ENCODE results near the gene CEBPG.

The CEBPG gene

GRCh38 chr19:33396701-33397535 lies 23.4 kb downstream of the CEBPG start:
- no peak for DNase-seq

- DNase-seq: no peak
Observed at GRCh38 chr19:33397536-33398360, 24.2 kb downstream of the CEBPG start.

GRCh38 chr19:33398361-33399060 lies 25.0 kb downstream of the CEBPG start:
- DNase-seq: no peak

GRCh38 chr19:33399081-33399744 lies 25.7 kb downstream of the CEBPG start:
- DNase-seq: no peak

- no peak for DNase-seq
Observed at GRCh38 chr19:33399745-33400681, 26.5 kb downstream of the CEBPG start.

GRCh38 chr19:33400856-33401682 lies 27.6 kb downstream of the CEBPG start:
- no peak for DNase-seq

GRCh38 chr19:33401683-33402420 lies 28.3 kb downstream of the CEBPG start:
- no peak for DNase-seq

GRCh38 chr19:33402421-33403220 lies 29.1 kb downstream of the CEBPG start:
- DNase-seq: no peak

GRCh38 chr19:33403221-33403972 lies 29.9 kb downstream of the CEBPG start:
- DNase-seq: no peak

- no peak for DNase-seq
Observed at GRCh38 chr19:33403973-33404304, 30.4 kb downstream of the CEBPG start.

- DNase-seq: no peak
Observed at GRCh38 chr19:33404506-33405253, 31.2 kb downstream of the CEBPG start.

GRCh38 chr19:33405254-33405552 lies 31.7 kb downstream of the CEBPG start:
- DNase-seq: no peak

- no peak for DNase-seq
Observed at GRCh38 chr19:33405553-33406461, 32.3 kb downstream of the CEBPG start.

- no peak for DNase-seq
Observed at GRCh38 chr19:33406521-33407139, 33.1 kb downstream of the CEBPG start.

GRCh38 chr19:33407140-33407551 lies 33.6 kb downstream of the CEBPG start:
- no peak for DNase-seq

- no peak for DNase-seq
Observed at GRCh38 chr19:33407716-33408115, 34.2 kb downstream of the CEBPG start.

All from DMS153 (cell line).